ENCODE measurements around the gene SCN1A. TPM values are rescaled to one million over a fixed set of nuclear protein-coding genes. Genes with fewer than 3 reads are reported as not detected.

The SCN1A gene
- total RNA-seq, 2 experiments from 2014 or later = not detected

DNA sequence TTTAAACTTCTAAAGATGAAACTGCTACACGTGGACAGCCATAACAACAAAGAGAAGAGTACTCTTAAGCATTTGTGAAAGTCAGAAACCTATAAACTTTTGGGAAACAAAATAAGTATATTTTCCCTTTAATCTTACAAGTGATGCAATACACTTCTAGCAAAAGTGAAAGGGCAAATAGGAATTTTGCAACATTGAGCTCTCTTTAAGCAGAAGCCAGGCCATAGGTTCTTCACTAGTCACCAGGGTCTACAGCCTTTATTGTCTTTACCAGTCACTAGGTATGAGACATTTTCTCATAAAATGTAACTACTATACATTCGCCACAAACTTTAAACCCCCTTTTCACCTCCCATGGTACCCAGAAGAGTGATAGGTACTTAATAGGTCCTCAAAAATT is 37.5 kb downstream of the SCN1A start:
- H3K9me3 Mint-ChIP-seq (ENCODE audit: low read depth) = no peaks in the 10 kb centered on the region
- CTCF ChIA-PET = no interaction called here
- no peak for DNase-seq
- no peak for ATAC-seq
- no peaks in the 10 kb centered on the region for H3K36me3 Mint-ChIP-seq
- H3K27ac Mint-ChIP-seq = no peak overlapping the region
- H3K4me3 Mint-ChIP-seq = no peak overlapping the region
- H3K27me3 Mint-ChIP-seq = no peaks in the 10 kb centered on the region
- no peaks in the 10 kb centered on the region for H3K4me1 Mint-ChIP-seq

DNA sequence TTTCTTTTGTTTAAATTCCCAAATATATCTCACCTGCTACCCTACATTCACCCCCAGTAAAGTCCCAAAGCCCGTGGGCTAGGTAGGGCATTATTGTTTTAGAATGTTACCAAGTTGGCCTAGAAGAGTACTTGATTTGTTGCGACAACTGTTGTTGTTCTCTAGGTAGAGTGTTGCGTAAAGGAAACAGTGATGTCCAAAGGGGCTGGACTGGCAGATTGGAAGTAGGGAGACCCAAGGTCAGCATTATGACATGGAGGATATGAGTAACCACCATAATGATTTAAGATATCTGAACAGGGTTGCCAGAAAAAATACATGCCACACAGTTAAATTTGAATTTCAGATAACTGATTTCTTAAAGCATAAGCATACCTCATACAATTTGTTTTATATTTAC is 39.2 kb downstream of the SCN1A start:
- no peaks in the 10 kb centered on the region for H3K4me1 Mint-ChIP-seq
- CTCF ChIA-PET = no interaction called here
- H3K36me3 Mint-ChIP-seq = no peaks in the 10 kb centered on the region
- no peak overlapping the region for H3K27ac Mint-ChIP-seq
- ATAC-seq = no peak
- H3K27me3 Mint-ChIP-seq = no peaks in the 10 kb centered on the region
- no peaks in the 10 kb centered on the region for H3K9me3 Mint-ChIP-seq (ENCODE audit: low read depth)
- no peak for DNase-seq
- H3K4me3 Mint-ChIP-seq = no peak overlapping the region

DNA sequence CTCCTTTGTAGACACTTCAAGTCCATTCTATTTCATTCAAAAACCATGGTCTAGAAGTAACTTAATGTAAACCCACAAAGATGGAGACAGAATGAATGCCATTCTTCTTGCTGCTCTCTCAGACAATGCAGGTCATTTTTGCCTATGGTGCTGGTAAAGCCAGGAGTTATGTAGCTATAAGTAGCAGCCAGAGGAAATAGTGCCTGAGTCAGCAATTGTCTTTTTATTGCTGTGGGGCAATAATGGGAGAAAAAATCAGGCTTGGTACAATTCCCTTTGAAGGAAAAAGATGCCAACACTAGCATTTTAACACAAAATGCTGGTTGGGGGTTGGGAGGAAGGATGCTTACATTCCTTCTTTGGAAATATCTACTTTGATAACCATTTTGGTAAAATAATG is 43.5 kb downstream of the SCN1A start:
- CTCF ChIA-PET = no interaction called here
- ATAC-seq (no peak), DNase-seq (no peak)
- Mint-ChIP-seq H3K4me3 (no peak overlapping the region), H3K27ac (no peak overlapping the region), H3K36me3 (no peaks in the 10 kb centered on the region), H3K9me3 (ENCODE audit: low read depth) (no peaks in the 10 kb centered on the region), H3K27me3 (peaks cover 8% of the 10 kb centered on the region), H3K4me1 (no peaks in the 10 kb centered on the region)

DNA sequence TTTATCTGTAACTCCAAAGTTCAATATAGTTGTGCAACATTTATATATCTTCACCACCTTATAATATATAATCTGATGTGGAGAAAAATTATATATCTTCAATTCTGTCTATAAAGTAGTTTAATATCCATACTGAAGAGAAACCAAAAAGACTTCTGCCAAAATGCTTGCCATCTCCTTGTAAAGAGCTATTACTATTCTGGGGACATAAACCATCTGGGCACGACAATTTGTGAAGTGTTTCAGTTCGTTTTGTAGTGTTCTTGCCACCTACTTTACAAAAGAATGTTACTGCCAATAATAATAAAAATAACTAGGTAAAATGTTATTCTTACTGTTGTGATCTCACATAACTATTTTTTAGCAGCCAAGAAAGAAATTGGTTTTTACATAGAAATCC is 45.1 kb downstream of the SCN1A start:
- Mint-ChIP-seq H3K27me3 (peaks cover 10% of the 10 kb centered on the region), H3K4me1 (no peaks in the 10 kb centered on the region), H3K4me3 (no peak overlapping the region), H3K9me3 (ENCODE audit: low read depth) (no peaks in the 10 kb centered on the region), H3K36me3 (no peaks in the 10 kb centered on the region), H3K27ac (no peak overlapping the region)
- no peak for ATAC-seq
- CTCF ChIA-PET = no interaction called here
- DNase-seq = no peak

DNA sequence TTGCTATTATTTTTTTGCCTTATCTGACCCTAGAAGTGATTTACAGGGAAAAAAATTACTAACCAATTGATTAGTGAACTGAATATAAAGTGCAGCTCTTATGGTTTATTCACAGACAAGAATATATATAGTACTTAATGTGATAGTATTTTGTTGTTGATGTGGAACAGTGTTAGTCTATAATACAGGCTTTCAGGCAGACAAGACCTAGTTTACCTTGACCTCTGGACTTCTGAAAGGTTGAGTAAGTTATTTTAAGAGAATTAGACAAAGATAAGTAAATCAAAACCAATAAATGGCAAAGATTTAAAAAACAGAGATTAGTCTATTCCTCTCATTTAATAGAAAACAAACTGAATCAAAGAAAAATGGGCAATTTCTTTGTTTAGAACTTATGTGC is 46.0 kb downstream of the SCN1A start:
- no peak overlapping the region for H3K4me3 Mint-ChIP-seq
- peaks cover 16% of the 10 kb centered on the region for H3K27me3 Mint-ChIP-seq
- no peak overlapping the region for H3K27ac Mint-ChIP-seq

DNA sequence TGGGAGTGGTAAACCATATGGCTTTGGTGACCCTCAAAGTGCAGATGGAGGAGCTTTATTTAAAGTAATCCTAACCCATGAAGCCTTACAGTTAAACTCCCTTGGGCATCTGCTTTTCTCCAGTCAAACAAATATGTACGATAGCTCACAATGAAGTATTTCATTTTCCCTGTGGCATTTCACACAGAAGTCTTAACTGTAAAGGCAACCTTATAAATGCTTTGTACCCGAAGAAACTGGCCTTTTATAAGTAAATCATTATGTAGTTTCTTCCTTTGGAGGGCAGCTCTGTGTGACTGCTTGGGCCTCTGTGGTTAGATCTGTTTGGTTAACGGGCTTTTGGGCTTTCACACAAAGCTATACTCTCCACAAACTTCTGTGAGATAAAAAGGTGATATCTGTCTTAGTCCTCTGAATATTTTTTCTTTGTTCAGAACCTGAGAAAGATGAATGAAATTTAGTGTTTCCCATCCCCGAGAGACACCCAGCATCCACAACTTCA is 46.6 kb downstream of the SCN1A start:
- H3K27me3 Mint-ChIP-seq = peaks cover 19% of the 10 kb centered on the region
- CTCF ChIA-PET = interaction anchor here (1.4 kb wide), 1 partner anchor 16 kb away, joined by 4 read pairs; no protein-coding TSS in a partner anchor

More for the DNA sequence above, 46.0 kb downstream of the SCN1A start:
- ATAC-seq (no peak), DNase-seq (no peak)
- CTCF ChIA-PET = interaction anchor here (1.4 kb wide), 1 partner anchor 17 kb away, joined by 4 read pairs; no protein-coding TSS in a partner anchor
- H3K9me3 Mint-ChIP-seq (ENCODE audit: low read depth) = no peaks in the 10 kb centered on the region
- H3K4me1 Mint-ChIP-seq = no peaks in the 10 kb centered on the region
- no peaks in the 10 kb centered on the region for H3K36me3 Mint-ChIP-seq

DNA sequence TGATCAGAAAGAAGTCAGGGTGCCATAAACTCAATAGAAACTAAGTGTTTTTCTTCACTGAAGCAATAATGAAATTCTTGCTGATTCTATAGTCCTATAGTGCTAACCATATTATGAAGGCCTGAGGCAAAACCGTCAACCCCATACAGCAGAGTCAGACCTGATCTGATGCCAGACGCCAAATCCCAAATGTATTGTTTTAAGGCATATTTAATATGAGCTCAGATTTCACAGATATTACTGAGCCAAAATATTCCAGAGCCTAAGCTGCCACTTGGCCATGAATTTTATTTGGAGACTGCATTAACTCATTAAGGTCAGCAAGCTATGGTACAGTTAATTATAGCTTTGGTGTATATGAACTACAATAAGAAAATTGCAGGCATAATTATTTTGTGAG is 53.4 kb downstream of the SCN1A start:
- CTCF ChIA-PET = no interaction called here
- Mint-ChIP-seq H3K4me3 (no peak overlapping the region), H3K27me3 (peaks cover 16% of the 10 kb centered on the region), H3K4me1 (no peaks in the 10 kb centered on the region), H3K36me3 (no peaks in the 10 kb centered on the region), H3K9me3 (ENCODE audit: low read depth) (no peaks in the 10 kb centered on the region), H3K27ac (no peak overlapping the region)
- ATAC-seq = no peak
- no peak for DNase-seq

More for the DNA sequence above, 46.6 kb downstream of the SCN1A start:
- Mint-ChIP-seq H3K9me3 (ENCODE audit: low read depth) (no peaks in the 10 kb centered on the region), H3K36me3 (no peaks in the 10 kb centered on the region), H3K4me1 (no peaks in the 10 kb centered on the region), H3K27ac (no peak overlapping the region), H3K4me3 (no peak overlapping the region)
- no peak for DNase-seq
- ATAC-seq = no peak

DNA sequence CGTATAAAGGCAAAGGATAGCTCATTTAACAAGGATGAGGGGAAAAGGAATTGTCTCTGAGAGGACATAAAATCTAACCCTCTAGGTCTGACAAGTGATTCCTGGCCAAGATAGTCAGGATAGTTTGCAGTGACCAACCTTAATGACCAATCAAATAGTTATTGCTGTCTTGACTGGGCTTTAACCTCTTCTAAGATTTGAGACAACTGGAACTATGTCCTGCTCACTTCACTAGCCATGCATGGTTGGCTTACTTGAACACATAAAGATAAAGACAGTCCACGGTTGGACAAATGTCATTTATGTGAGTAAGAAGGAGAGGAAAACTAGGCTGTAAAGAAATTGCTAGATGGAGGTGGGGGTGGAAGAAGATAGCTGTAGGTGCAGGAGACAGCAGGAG is 53.8 kb downstream of the SCN1A start:
- Mint-ChIP-seq H3K9me3 (ENCODE audit: low read depth) (no peaks in the 10 kb centered on the region), H3K4me1 (no peaks in the 10 kb centered on the region), H3K27ac (no peak overlapping the region), H3K36me3 (no peaks in the 10 kb centered on the region), H3K27me3 (peaks cover 16% of the 10 kb centered on the region), H3K4me3 (no peak overlapping the region)
- CTCF ChIA-PET = no interaction called here
- ATAC-seq = no peak
- no peak for DNase-seq

DNA sequence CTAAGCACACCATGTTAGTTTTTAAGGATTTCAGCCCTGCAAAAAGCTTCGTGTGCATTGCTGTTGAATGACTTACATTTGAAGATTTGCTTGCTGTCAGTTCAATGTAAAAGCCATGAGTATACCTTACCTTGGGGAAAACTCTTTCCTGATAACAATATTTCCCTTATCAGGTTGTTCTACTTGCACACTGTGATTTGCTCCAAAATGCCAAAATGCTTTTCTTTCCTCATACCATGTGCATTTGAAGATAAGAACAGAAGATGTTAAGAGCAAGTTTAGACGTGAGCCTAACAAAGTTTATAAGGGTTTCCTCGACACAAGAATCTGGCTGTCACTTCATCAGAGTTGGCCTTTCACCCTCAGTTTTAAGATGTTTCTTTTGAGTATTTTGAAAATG is 57.6 kb downstream of the SCN1A start:
- peaks cover 17% of the 10 kb centered on the region for H3K27me3 Mint-ChIP-seq
- no peak overlapping the region for H3K4me3 Mint-ChIP-seq
- no peak overlapping the region for H3K27ac Mint-ChIP-seq
- no peak for ATAC-seq
- CTCF ChIA-PET = no interaction called here
- DNase-seq = no peak
- H3K36me3 Mint-ChIP-seq = no peaks in the 10 kb centered on the region
- H3K4me1 Mint-ChIP-seq = no peaks in the 10 kb centered on the region
- no peaks in the 10 kb centered on the region for H3K9me3 Mint-ChIP-seq (ENCODE audit: low read depth)

DNA sequence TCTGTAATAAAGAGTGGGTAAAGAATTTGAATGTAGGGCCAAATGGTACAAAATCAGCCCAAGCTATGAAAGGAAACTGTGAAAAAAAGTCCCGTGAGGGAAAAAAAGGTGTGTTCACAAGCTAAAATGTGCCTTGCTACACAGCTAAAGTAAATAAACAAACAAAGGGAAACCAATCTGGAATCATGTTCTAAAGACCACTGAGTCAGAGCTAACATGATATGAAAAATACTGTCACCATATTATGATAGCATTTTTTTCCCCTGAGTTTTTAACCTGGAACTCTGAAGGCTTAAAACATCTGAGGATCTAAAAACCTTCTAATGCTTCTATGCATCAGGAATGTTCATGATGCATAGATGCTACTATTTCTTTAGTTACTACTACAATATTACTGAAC is 58.8 kb downstream of the SCN1A start:
- CTCF ChIA-PET = no interaction called here
- Mint-ChIP-seq H3K36me3 (no peaks in the 10 kb centered on the region), H3K9me3 (ENCODE audit: low read depth) (no peaks in the 10 kb centered on the region), H3K4me3 (no peak overlapping the region), H3K27ac (no peak overlapping the region), H3K27me3 (peaks cover 24% of the 10 kb centered on the region), H3K4me1 (no peaks in the 10 kb centered on the region)
- ATAC-seq (no peak), DNase-seq (no peak)

DNA sequence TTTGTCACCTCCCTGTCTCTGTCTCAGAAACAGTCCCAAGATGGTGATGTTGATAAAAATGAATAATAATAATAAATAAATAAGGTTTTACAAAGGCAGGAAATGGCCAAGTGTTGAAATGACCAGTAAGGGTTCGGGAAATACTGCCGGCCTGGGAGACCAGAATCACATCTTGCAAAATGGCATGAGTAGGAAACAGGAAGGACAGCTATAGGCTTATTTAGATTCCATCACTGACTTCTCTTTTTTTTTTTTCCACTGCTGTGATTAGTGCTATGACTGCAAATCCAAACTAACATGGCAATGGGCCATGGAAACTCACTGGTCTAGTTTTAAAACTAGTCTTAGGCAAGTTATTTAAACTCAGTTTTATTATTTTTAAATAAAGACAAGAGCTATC is 60.6 kb downstream of the SCN1A start:
- Mint-ChIP-seq H3K27ac (no peak overlapping the region), H3K9me3 (ENCODE audit: low read depth) (no peaks in the 10 kb centered on the region), H3K4me1 (no peaks in the 10 kb centered on the region), H3K4me3 (no peak overlapping the region), H3K36me3 (no peaks in the 10 kb centered on the region), H3K27me3 (peaks cover 24% of the 10 kb centered on the region)
- CTCF ChIA-PET = no interaction called here
- ATAC-seq (no peak), DNase-seq (no peak)

DNA sequence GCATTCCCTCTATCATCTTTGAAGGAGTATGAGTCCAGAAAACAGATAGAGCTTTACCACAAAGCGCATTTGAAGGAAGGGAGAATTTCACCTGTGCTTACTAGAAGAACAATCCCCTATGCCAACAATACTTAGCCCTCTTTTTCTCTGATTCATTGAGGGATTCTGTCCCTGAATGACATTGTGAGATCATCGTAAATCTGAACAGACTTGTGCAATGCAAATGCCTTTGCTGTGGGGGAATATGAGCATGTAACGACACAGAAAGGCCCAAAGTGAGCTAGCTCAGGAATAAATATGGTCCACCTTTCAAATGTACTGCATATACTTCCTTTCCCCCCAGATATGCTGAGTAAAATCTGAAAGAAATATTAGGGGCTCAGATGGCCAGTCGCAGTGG is 67.6 kb downstream of the SCN1A start:
- peaks cover 15% of the 10 kb centered on the region for H3K27me3 Mint-ChIP-seq
- ATAC-seq (no peak), DNase-seq (no peak)
- H3K4me3 Mint-ChIP-seq = no peak overlapping the region
- no peak overlapping the region for H3K27ac Mint-ChIP-seq
- H3K36me3 Mint-ChIP-seq = no peaks in the 10 kb centered on the region
- CTCF ChIA-PET = no interaction called here
- H3K9me3 Mint-ChIP-seq (ENCODE audit: low read depth) = no peaks in the 10 kb centered on the region
- H3K4me1 Mint-ChIP-seq = no peaks in the 10 kb centered on the region

DNA sequence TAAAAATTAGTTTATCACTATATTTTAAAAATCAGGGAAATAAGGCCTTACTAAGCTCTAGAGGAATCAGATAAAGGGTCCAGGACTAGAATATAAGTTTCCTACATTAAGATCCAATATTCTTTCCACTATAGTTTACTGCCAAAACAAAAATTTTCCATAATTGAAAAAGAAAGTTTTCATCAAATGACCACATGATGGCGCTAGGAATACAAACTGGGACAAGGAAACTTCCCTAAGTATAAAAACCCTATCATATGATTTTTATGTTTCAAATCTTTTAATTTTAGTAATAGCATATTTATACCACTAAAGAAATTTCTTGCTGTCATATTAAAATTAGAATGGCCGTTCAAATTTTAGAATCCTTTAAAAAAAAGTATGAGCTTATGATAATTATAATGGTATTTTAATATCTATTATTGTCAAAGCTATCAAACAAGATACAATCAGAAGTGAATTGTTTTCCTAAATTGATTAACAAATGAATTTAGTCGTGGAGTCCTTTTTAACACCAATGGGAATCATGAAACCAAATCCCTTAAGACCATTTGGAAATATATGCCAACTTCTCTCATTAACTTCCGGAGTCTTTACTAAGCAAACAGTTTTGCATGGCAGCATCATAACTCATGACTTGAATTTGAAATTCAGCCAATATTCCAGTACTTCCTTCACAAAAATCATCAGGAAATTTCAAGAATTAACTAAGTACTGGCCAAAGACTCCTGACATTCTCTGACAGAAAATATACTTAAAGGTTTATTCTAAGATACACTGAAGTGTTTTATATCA is 70.3 kb downstream of the SCN1A start:
- no peak overlapping the region for H3K27ac Mint-ChIP-seq
- CTCF ChIA-PET = interaction anchor here (0.8 to 1.1 kb wide), 3 partner anchors 70 to 179 kb away, joined by 3 to 4 read pairs (median 3); partner anchors contain the start of gene SCN1A
- H3K4me1 Mint-ChIP-seq = no peaks in the 10 kb centered on the region
- H3K4me3 Mint-ChIP-seq = no peak overlapping the region
- ATAC-seq = no peak
- H3K27me3 Mint-ChIP-seq = peaks cover 7% of the 10 kb centered on the region
- DNase-seq = no peak
- H3K36me3 Mint-ChIP-seq = no peaks in the 10 kb centered on the region
- no peaks in the 10 kb centered on the region for H3K9me3 Mint-ChIP-seq (ENCODE audit: low read depth)

DNA sequence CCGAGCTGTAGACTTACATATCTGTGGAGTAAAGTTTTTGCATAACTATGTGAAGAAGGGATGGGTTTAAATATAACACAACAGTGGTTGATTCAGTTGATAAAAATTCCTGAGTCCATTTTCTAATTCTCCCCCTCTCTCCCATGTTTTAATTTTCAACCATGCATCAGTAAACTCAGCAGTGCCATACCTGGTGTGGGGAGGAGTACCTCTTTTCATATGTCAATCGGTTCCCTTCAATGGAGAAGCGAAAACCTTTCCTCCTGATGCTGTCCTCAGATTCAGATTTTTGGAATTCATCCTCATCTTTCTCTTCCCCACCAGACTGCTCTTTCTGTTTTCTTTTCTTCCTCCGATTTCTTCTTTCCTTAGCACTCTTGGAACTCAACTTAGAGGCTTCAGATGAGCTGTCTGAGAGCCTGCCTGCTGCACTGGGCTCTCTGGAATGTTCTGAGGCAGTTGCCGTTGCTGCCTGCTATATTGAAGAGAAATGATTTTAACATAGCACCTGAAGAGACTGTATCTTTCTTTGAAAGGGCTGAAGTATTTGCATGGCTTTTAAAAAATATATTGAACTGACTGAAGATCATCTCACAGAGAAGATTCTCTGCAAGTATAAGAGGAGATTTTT is 82.9 kb downstream of the SCN1A start:
- ATAC-seq (no peak), DNase-seq (no peak)
- no peak overlapping the region for H3K4me3 Mint-ChIP-seq
- CTCF ChIA-PET = no interaction called here
- H3K9me3 Mint-ChIP-seq (ENCODE audit: low read depth) = no peaks in the 10 kb centered on the region
- no peak overlapping the region for H3K27ac Mint-ChIP-seq
- H3K4me1 Mint-ChIP-seq = no peaks in the 10 kb centered on the region
- H3K36me3 Mint-ChIP-seq = no peaks in the 10 kb centered on the region
- no peaks in the 10 kb centered on the region for H3K27me3 Mint-ChIP-seq

Measured in activated CD8-positive, alpha-beta memory T cell treated with anti-CD3 and anti-CD28 coated beads, Interleukin-2, amount 10 ng/mL, durations not matched to agents 7 days and 5 days (primary cell).